Measurements from ENCODE around the gene GPC5. TPM values are rescaled to one million over a fixed set of nuclear protein-coding genes. Genes with fewer than 3 reads are reported as not detected.

GPC5 gene
- total and polyA plus RNA-seq, 2 of the 13 experiments (the other 11 are each of a cell fraction or from before 2014, with no cell fraction given), result 0.02 to 0.07 TPM

- Histone ChIP-seq H2AFZ (ENCODE audit: low read length) (no peak overlapping the region), H4K20me1 (ENCODE audit: insufficient read depth, low read length) (no peaks in the 10 kb centered on the region), H3K36me3 (replicated peaks in 1 of 2; ENCODE audit: control insufficient read depth in 1 of 2, insufficient read depth in 2 of 2, low read length in 2 of 2) (no peaks in the 10 kb centered on the region), H3K4me3 (replicated peaks in 1 of 3; ENCODE audit: insufficient read depth in 1 of 3, low read depth in 2 of 3, low read length in 3 of 3) (no peak overlapping the region), H3K9ac (ENCODE audit: insufficient read depth, low read depth, low read length) (no peak overlapping the region), H3K4me1 (ENCODE audit: insufficient read depth, low read length) (no peaks in the 10 kb centered on the region), H3K9me3 (ENCODE audit: low read length) (no peaks in the 10 kb centered on the region), H3K27me3 (ENCODE audit: control insufficient read depth in 1 of 2, insufficient read depth in 2 of 2, low read length in 2 of 2) (no peaks in the 10 kb centered on the region), H3K4me2 (ENCODE audit: low read depth, low read length) (no peak overlapping the region), H3K27ac (ENCODE audit: extremely low read length, insufficient read depth, low read length) (no peak overlapping the region), H3K79me2 (ENCODE audit: insufficient read depth, low read length) (no peaks in the 10 kb centered on the region)
- BruUV-seq (replicated peaks), result no TSS peak
- no peak for DNase-seq (ENCODE audit: low spot score)
- ChIA-PET CTCF (ENCODE audit: low intra/inter-chr PET ratio, low total read pairs) (no interaction called here), POLR2A (no interaction called here)
- intact Hi-C loops (cut with micrococcal nuclease; ENCODE audit: unreplicated experiment), result no loop called here
- no peak for FAIRE-seq
- TF ChIP-seq GPBP1L1 (CRISPR knock-in tag; IDR thresholded peaks at IDR 0.05) (no peak), FUBP1 (CRISPR knock-in tag; IDR thresholded peaks at IDR 0.05; ENCODE audit: borderline replicate concordance) (no peak), GTF3A (CRISPR knock-in tag; conservative IDR thresholded peaks at IDR 0.05) (no peak), NFRKB (IDR thresholded peaks at IDR 0.05) (no peak), ZNF331 (CRISPR knock-in tag; IDR thresholded peaks at IDR 0.05) (no peak), HMGA1 (CRISPR knock-in tag; conservative IDR thresholded peaks at IDR 0.05) (no peak)
- WGBS (ENCODE audit: low lambda C conversion rate), result 2% methylated on average over 2 of the region's 2 CpGs
- ATAC-seq, result no peak
- in situ Hi-C loops (cut with HindIII; ENCODE audit: extremely low pct_ligation_motif_present, low pct_unique_long_range_greater_than_20kb), result no loop called here
These were observed 134.9 kb downstream of the GPC5 start for GRCh38 chr13:91533354-91533753.

GRCh38 chr13:91534996-91535395 is 136.6 kb downstream of the GPC5 start:
- Histone ChIP-seq H3K27ac (ENCODE audit: extremely low read length, insufficient read depth, low read length) (no peak overlapping the region), H3K4me2 (ENCODE audit: low read depth, low read length) (no peak overlapping the region), H3K79me2 (ENCODE audit: insufficient read depth, low read length) (no peaks in the 10 kb centered on the region), H2AFZ (ENCODE audit: low read length) (no peak overlapping the region), H3K9ac (ENCODE audit: insufficient read depth, low read depth, low read length) (no peak overlapping the region), H4K20me1 (ENCODE audit: insufficient read depth, low read length) (no peaks in the 10 kb centered on the region), H3K9me3 (ENCODE audit: low read length) (no peaks in the 10 kb centered on the region), H3K36me3 (replicated peaks in 1 of 2; ENCODE audit: control insufficient read depth in 1 of 2, insufficient read depth in 2 of 2, low read length in 2 of 2) (no peaks in the 10 kb centered on the region), H3K4me3 (replicated peaks in 1 of 3; ENCODE audit: insufficient read depth in 1 of 3, low read depth in 2 of 3, low read length in 3 of 3) (no peak overlapping the region), H3K27me3 (ENCODE audit: control insufficient read depth in 1 of 2, insufficient read depth in 2 of 2, low read length in 2 of 2) (no peaks in the 10 kb centered on the region), H3K4me1 (ENCODE audit: insufficient read depth, low read length) (peaks cover 9% of the 10 kb centered on the region)
- ChIA-PET POLR2A (no interaction called here), CTCF (ENCODE audit: low intra/inter-chr PET ratio, low total read pairs) (no interaction called here)
- BruUV-seq (replicated peaks), result no TSS peak
- FAIRE-seq (no peak), DNase-seq (ENCODE audit: low spot score) (no peak), ATAC-seq (no peak)
- in situ Hi-C loops (cut with HindIII; ENCODE audit: extremely low pct_ligation_motif_present, low pct_unique_long_range_greater_than_20kb) (no loop called here), intact Hi-C loops (cut with micrococcal nuclease; ENCODE audit: unreplicated experiment) (no loop called here)
- TF ChIP-seq ZNF546 (CRISPR knock-in tag; conservative IDR thresholded peaks at IDR 0.05) (no peak), HOMEZ (CRISPR knock-in tag; IDR thresholded peaks at IDR 0.05; ENCODE audit: low read depth) (no peak)
- WGBS (ENCODE audit: low lambda C conversion rate), result 2% methylated on average over 2 of the region's 2 CpGs

All from HepG2 (cell line).